Measurements from ENCODE around the gene RALGPS1. TPM values are rescaled to one million over a fixed set of nuclear protein-coding genes. Genes with fewer than 3 reads are reported as not detected.

RALGPS1 gene
- total RNA-seq, 1 experiment from 2014 or later, result 18.6 TPM

GRCh38 chr9:127096208-127096607, 181.6 kb downstream of the RALGPS1 start:
- Histone ChIP-seq H3T11ph (ENCODE audit: low read length) (no peak overlapping the region), H3K14ac (ENCODE audit: insufficient read depth, low read length) (no peak overlapping the region; the same call in 1 of the 2 replicates), H4K5ac (ENCODE audit: insufficient read length, low read depth, low read length) (no peak overlapping the region), H3K56ac (ENCODE audit: insufficient read length, low read depth, low read length) (no peak overlapping the region), H3K9ac (ENCODE audit: extremely low read depth, insufficient read length, low read length) (no peak overlapping the region), H3K79me2 (ENCODE audit: insufficient read depth, low read length) (no peaks in the 10 kb centered on the region), H3K23me2 (ENCODE audit: insufficient read length, low read depth, low read length, poor library complexity, severe bottlenecking) (no peaks in the 10 kb centered on the region), H4K20me1 (ENCODE audit: control insufficient read depth, insufficient read depth, insufficient read length) (no peaks in the 10 kb centered on the region), H3K79me1 (ENCODE audit: insufficient read depth, low read depth, low read length, poor library complexity, severe bottlenecking) (no peaks in the 10 kb centered on the region), H2AFZ (ENCODE audit: low read length) (no peak overlapping the region), H3K23ac (ENCODE audit: insufficient read length, low read depth, low read length) (no peak overlapping the region), H2BK120ac (ENCODE audit: low read depth, low read length, poor library complexity, severe bottlenecking) (no peak overlapping the region), H2BK15ac (ENCODE audit: low read depth, low read length) (no peak overlapping the region), H2AK5ac (ENCODE audit: insufficient read length, low read length) (no peak overlapping the region), H3K4ac (ENCODE audit: low read depth, low read length) (no peak overlapping the region), H2BK20ac (ENCODE audit: low read depth, low read length, poor library complexity, severe bottlenecking) (no peak overlapping the region), H3K9me3 (ENCODE audit: control insufficient read depth, low read depth, low read length) (no peaks in the 10 kb centered on the region), H2BK5ac (ENCODE audit: insufficient read length, low read length) (no peak overlapping the region), H4K8ac (replicated peaks; ENCODE audit: insufficient read length, low read depth, low read length) (no peak overlapping the region), H2BK12ac (ENCODE audit: insufficient read length, low read depth, low read length) (no peak overlapping the region), H3K4me1 (ENCODE audit: insufficient read depth, low read length) (no peaks in the 10 kb centered on the region), H3K27me3 (ENCODE audit: insufficient read depth, low read length) (no peaks in the 10 kb centered on the region), H4K91ac (ENCODE audit: insufficient read length, low read depth, low read length) (no peak overlapping the region), H3K18ac (ENCODE audit: insufficient read length, low read depth, low read length) (no peak overlapping the region), H3K4me2 (ENCODE audit: insufficient read depth, insufficient read length, low read length) (no peak overlapping the region), H3K27ac (ENCODE audit: insufficient read length, low read depth, low read length) (no peak overlapping the region)
- DNase-seq, result no peak
- Mint-ChIP-seq H3K4me3 (no peak overlapping the region), H3K9me3 (no peaks in the 10 kb centered on the region), H3K4me1 (no peaks in the 10 kb centered on the region), H3K36me3 (ENCODE audit: insufficient read depth in 1 of 3, low read depth in 3 of 3) (no peaks in the 10 kb centered on the region; a peak in 1 of 7 replicates), H3K27ac (no peak overlapping the region), H3K27me3 (ENCODE audit: low read depth) (no peaks in the 10 kb centered on the region)
- no CpG with 5 or more reads among the region's 13 CpGs for WGBS (ENCODE audit: extremely low coverage, insufficient read length, low lambda C conversion rate)
- TF ChIP-seq CTCF (conservative IDR thresholded peaks at IDR 0.05), result no peak

All from H9 (cell line).